ENCODE results near the gene ADAMTS17.
A peak's percentile ranks its signal among the peaks of the same experiment; 100 is the strongest.

Gene ADAMTS17

DNA sequence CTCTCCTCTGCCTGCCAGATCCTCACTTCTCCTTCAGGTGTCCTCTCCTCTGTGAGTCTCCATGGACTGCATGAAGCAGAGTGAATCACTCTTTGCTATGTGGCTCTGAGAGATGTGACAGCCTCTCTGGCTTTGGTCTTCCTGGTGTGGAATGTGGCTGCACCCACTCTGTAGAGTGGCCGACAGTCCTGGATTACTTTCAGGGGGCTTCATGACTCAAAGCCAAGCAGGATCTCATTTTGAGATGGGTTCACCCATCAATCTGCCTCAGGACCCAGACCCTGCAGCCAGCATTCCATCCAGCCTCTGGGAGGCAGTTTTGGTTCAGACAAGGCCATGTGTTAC, 386.6 kb downstream of the ADAMTS17 start:
- ChIA-PET CTCF (no interaction called here), POLR2A (no interaction called here)
- peak; percentile 3 for DNase-seq (ENCODE audit: extremely low spot score)
- TF ChIP-seq, protein P1, sequence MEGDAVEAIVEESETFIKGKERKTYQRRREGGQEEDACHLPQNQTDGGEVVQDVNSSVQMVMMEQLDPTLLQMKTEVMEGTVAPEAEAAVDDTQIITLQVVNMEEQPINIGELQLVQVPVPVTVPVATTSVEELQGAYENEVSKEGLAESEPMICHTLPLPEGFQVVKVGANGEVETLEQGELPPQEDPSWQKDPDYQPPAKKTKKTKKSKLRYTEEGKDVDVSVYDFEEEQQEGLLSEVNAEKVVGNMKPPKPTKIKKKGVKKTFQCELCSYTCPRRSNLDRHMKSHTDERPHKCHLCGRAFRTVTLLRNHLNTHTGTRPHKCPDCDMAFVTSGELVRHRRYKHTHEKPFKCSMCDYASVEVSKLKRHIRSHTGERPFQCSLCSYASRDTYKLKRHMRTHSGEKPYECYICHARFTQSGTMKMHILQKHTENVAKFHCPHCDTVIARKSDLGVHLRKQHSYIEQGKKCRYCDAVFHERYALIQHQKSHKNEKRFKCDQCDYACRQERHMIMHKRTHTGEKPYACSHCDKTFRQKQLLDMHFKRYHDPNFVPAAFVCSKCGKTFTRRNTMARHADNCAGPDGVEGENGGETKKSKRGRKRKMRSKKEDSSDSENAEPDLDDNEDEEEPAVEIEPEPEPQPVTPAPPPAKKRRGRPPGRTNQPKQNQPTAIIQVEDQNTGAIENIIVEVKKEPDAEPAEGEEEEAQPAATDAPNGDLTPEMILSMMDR (IDR thresholded peaks at IDR 0.05; ENCODE audit: control extremely low read depth, extremely low read depth, low read depth, missing control alignments), result no peak

DNA sequence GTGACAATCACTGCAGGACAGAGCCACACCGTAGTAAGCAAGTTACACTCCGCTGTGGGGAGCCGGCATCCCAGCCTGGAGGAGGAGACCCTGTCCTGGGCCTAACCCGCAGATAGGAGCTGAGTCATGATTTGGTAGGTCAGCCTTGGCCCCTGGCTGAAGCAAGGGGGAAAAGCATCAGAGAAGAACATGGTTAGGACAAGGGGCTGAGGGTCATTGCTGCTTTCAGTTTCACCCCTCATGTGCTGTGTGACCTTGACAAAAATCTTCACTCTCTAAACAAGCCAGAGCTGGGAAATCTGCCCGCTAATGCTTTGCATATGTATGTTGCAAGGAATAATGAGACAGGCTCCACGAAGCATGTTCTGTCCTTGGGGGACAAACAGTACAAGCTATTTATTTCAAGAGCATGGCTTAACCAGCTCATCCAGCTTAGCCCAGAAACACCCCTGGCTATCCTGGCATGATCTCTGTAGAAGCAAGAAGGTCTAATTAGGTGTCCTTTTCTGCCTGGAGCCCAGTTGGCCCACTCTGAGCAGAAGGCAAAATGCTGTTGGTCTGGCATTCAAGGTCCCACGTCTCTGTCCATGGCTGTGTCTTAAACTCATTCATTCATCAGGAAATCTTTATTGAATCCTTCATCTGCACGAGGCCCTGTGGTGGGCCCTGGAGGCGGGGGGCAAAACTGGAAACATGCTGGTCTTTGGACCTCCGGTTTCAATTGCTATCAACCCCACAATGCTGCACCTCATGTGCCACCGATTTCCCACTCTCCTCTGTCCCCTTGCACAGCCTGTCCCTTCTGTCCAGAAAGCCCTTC, 387.2 kb downstream of the ADAMTS17 start:
- CTCF ChIA-PET, result no interaction called here
- TF ChIP-seq, protein P1 (IDR thresholded peaks at IDR 0.05; ENCODE audit: control extremely low read depth, extremely low read depth, low read depth, missing control alignments), result no peak
- DNase-seq (ENCODE audit: extremely low spot score), result peak; percentile 9
- POLR2A ChIA-PET, result no interaction called here

DNA sequence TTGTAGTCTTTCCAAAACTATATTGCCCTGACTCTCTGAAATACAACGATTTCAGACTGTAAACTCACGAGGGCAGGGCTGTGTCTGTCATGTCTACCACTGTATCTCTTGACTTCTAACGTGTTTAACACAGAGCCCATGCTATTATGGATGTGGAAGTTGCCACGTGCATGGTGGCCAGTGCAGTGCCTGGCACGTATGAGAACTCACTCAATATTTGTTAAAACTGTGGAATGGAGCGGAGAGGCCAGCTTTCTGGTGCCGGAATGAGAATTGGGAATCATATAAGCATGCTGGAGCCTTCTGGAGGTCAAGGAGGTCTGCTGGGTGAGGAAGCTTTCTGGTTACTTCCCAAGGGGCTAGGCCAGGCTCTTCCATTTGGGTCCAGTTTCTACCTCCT, 387.9 kb downstream of the ADAMTS17 start:
- no peak for DNase-seq (ENCODE audit: extremely low spot score)
- TF ChIP-seq, protein P1 (IDR thresholded peaks at IDR 0.05; ENCODE audit: control extremely low read depth, extremely low read depth, low read depth, missing control alignments), result no peak
- ChIA-PET POLR2A (no interaction called here), CTCF (no interaction called here)

- POLR2A ChIA-PET, result no interaction called here
- CTCF ChIA-PET, result interaction anchor here (0.7 kb wide), 1 partner anchor 10 kb away, joined by 4 read pairs; no protein-coding TSS in a partner anchor
- no peak for DNase-seq (ENCODE audit: extremely low spot score)
Observed at GRCh38 chr15:99951511-99951910, 390.3 kb downstream of the ADAMTS17 start.

GRCh38 chr15:99944131-99944530, 397.6 kb downstream of the ADAMTS17 start:
- no peak for DNase-seq (ENCODE audit: extremely low spot score)
- CTCF ChIA-PET, result interaction anchor here (1.1 to 1.9 kb wide), 2 partner anchors 9 to 16 kb away, joined by 4 to 6 read pairs; no protein-coding TSS in a partner anchor
- TF ChIP-seq, protein P1 (IDR thresholded peaks at IDR 0.05; ENCODE audit: control extremely low read depth, extremely low read depth, low read depth, missing control alignments), result no peak
- POLR2A ChIA-PET, result no interaction called here

More at GRCh38 chr15:99951511-99951910, 390.3 kb downstream of the ADAMTS17 start:
- TF ChIP-seq, protein P1 (IDR thresholded peaks at IDR 0.05; ENCODE audit: control extremely low read depth, extremely low read depth, low read depth, missing control alignments), result no peak

DNA sequence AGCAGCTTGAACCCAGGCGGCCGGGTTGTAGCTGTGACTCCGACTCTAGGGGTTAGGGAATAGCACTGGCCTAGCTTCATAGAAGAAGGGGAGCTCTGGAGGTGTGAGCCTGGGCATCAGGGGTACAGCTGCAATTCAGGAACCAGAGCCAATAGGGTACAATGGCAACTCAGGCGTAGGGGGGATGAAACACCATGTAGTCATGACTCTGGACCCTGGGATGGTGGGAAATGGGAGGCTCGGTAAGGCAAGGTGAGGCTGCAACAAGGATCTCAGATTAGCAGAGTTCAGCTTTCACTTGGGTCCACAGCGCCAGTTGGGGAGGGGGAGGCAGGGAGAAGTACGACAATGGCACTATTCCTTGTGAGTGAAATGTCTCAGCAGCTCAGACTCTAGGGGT, 398.3 kb downstream of the ADAMTS17 start:
- POLR2A ChIA-PET, result no interaction called here
- CTCF ChIA-PET, result interaction anchor here (0.9 to 1.9 kb wide), 3 partner anchors 8 to 20 kb away, joined by 3 to 6 read pairs (median 4); no protein-coding TSS in a partner anchor
- TF ChIP-seq, protein P1 (IDR thresholded peaks at IDR 0.05; ENCODE audit: control extremely low read depth, extremely low read depth, low read depth, missing control alignments), result no peak
- DNase-seq (ENCODE audit: extremely low spot score), result no peak

Data from GM10248 (cell line).